ENCODE measurements around the gene PAK1.

- TF ChIP-seq, protein P1, sequence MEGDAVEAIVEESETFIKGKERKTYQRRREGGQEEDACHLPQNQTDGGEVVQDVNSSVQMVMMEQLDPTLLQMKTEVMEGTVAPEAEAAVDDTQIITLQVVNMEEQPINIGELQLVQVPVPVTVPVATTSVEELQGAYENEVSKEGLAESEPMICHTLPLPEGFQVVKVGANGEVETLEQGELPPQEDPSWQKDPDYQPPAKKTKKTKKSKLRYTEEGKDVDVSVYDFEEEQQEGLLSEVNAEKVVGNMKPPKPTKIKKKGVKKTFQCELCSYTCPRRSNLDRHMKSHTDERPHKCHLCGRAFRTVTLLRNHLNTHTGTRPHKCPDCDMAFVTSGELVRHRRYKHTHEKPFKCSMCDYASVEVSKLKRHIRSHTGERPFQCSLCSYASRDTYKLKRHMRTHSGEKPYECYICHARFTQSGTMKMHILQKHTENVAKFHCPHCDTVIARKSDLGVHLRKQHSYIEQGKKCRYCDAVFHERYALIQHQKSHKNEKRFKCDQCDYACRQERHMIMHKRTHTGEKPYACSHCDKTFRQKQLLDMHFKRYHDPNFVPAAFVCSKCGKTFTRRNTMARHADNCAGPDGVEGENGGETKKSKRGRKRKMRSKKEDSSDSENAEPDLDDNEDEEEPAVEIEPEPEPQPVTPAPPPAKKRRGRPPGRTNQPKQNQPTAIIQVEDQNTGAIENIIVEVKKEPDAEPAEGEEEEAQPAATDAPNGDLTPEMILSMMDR (optimal IDR thresholded peaks at IDR 0.05 in 1 of 3, IDR thresholded peaks at IDR 0.05 in 1 of 3, conservative IDR thresholded peaks at IDR 0.05 in 1 of 3; ENCODE audit: extremely low read depth in 1 of 3, insufficient read depth in 2 of 3, low read length in 3 of 3): no peak
- TF ChIP-seq EZH2 (IDR thresholded peaks at IDR 0.05; ENCODE audit: low read length): no peak
These were observed 13.9 kb upstream of the PAK1 start for GRCh38 chr11:77487790-77488189.
